GM12878 (cell line): ENCODE measurements around the gene TLE3.

Experiments
- EZH2 ChIP-seq: IDR thresholded peaks from 2 replicates; pipeline ENCODE4 v1.6.1; 2012; ENCODE audit warnings: low read depth, mild to moderate bottlenecking, control low read depth, inconsistent platforms, low read length, borderline replicate concordance; ENCODE audit not compliant: control insufficient read depth
- NR2C2 ChIP-seq: IDR thresholded peaks from 2 replicates; pipeline ENCODE4 v1.6.1; 2011; ENCODE audit warnings: borderline replicate concordance, low read depth; ENCODE audit not compliant: control insufficient read depth, insufficient read length
- POLR2A ChIP-seq: IDR thresholded peaks from 2 replicates; pipeline ENCODE4 v1.6.1; 2011; ENCODE audit warnings: low read depth, mild to moderate bottlenecking, low read length
- SREBF2 ChIP-seq: IDR thresholded peaks from 2 replicates; pipeline ENCODE4 v1.6.1; 2012; ENCODE audit warnings: mild to moderate bottlenecking, low read length
- TF ChIP-seq, protein P1 (sequence below), 3 experiments: IDR thresholded peaks in 2 of 3; conservative IDR thresholded peaks in 1 of 3; 2 replicates each; pipeline ENCODE4 v1.5.1; 2011; ENCODE audit warnings: low read depth in 3 of 3, low read length in 3 of 3, mild to moderate bottlenecking in 3 of 3, control low read depth in 2 of 3, moderate library complexity in 2 of 3, inconsistent platforms in 1 of 3, mixed read lengths in 1 of 3; ENCODE audit not compliant: control insufficient read depth in 2 of 3, insufficient read depth in 1 of 3; ENCODE audit errors: extremely low read depth in 1 of 3

DNA sequence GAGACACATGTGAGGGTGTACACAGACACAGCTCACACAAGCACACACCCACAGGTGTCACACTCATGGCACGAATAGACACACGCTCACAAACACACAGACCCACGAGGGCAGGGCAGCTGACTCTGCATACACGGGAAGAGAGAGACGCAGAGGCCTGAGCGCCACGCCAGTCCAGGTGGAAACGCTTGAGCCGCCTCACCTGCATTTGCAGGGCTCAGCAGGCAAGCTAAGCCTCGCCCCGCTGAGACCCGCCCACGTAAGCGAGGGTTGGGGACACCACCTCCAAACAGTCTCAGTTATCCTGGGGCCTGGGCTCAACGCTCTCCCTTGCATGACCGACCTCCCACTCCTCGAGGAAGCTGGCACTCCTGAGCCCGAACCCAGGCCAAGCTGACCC lies 73.2 kb downstream of the TLE3 start:
- TF ChIP-seq SREBF2, result no peak
- TF ChIP-seq, protein P1, sequence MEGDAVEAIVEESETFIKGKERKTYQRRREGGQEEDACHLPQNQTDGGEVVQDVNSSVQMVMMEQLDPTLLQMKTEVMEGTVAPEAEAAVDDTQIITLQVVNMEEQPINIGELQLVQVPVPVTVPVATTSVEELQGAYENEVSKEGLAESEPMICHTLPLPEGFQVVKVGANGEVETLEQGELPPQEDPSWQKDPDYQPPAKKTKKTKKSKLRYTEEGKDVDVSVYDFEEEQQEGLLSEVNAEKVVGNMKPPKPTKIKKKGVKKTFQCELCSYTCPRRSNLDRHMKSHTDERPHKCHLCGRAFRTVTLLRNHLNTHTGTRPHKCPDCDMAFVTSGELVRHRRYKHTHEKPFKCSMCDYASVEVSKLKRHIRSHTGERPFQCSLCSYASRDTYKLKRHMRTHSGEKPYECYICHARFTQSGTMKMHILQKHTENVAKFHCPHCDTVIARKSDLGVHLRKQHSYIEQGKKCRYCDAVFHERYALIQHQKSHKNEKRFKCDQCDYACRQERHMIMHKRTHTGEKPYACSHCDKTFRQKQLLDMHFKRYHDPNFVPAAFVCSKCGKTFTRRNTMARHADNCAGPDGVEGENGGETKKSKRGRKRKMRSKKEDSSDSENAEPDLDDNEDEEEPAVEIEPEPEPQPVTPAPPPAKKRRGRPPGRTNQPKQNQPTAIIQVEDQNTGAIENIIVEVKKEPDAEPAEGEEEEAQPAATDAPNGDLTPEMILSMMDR (IDR thresholded peaks at IDR 0.05 in 2 of 3, conservative IDR thresholded peaks at IDR 0.05 in 1 of 3; ENCODE audit: control insufficient read depth in 2 of 3, extremely low read depth in 1 of 3, insufficient read depth in 1 of 3, low read depth in 3 of 3, low read length in 3 of 3), result no peak
- TF ChIP-seq EZH2, result no peak
- TF ChIP-seq POLR2A, result no peak
- no peak for TF ChIP-seq NR2C2
